Right forelimb (tissue), 1 donor: Measurements from ENCODE around the gene KCNJ6.
"Not testable (repeated sequence)": the region's sequence is repeated elsewhere in the genome, so short reads cannot be mapped to it uniquely, and the experiment has no call there.

Experiments
- DNase-seq: peaks from one replicate; pipeline ENCODE4 v3.0.0-alpha.2; 2018

Gene KCNJ6

GRCh38 chr21:37592496-37592895 lies 323.8 kb downstream of the KCNJ6 start:
- no peak for DNase-seq

GRCh38 chr21:37591994-37592393 lies 324.3 kb downstream of the KCNJ6 start:
- DNase-seq: not testable (repeated sequence)

GRCh38 chr21:37590836-37591235 lies 325.4 kb downstream of the KCNJ6 start:
- DNase-seq: not testable (repeated sequence)

- DNase-seq: not testable (repeated sequence)
Measured at GRCh38 chr21:37588644-37589043, 327.6 kb downstream of the KCNJ6 start.

GRCh38 chr21:37587635-37588177 lies 328.6 kb downstream of the KCNJ6 start:
- no peak for DNase-seq

GRCh38 chr21:37587203-37587602 lies 329.1 kb downstream of the KCNJ6 start:
- no peak for DNase-seq

- no peak for DNase-seq
Measured at GRCh38 chr21:37582590-37582989, 333.7 kb downstream of the KCNJ6 start.

- DNase-seq: no peak
Measured at GRCh38 chr21:37580666-37581065, 335.6 kb downstream of the KCNJ6 start.

- no peak for DNase-seq
Measured at GRCh38 chr21:37579356-37579755, 336.9 kb downstream of the KCNJ6 start.

GRCh38 chr21:37578471-37579126 lies 337.7 kb downstream of the KCNJ6 start:
- DNase-seq: no peak

GRCh38 chr21:37576929-37577328 lies 339.3 kb downstream of the KCNJ6 start:
- DNase-seq: not testable (repeated sequence)

- DNase-seq: no peak
Measured at GRCh38 chr21:37575580-37575979, 340.7 kb downstream of the KCNJ6 start.

- DNase-seq: no peak
Measured at GRCh38 chr21:37574751-37575150, 341.5 kb downstream of the KCNJ6 start.

- DNase-seq: no peak
Measured at GRCh38 chr21:37574316-37574715, 341.9 kb downstream of the KCNJ6 start.

GRCh38 chr21:37571442-37571841 lies 344.8 kb downstream of the KCNJ6 start:
- no peak for DNase-seq

GRCh38 chr21:37568916-37569315 lies 347.3 kb downstream of the KCNJ6 start:
- no peak for DNase-seq

GRCh38 chr21:37568415-37568814 lies 347.8 kb downstream of the KCNJ6 start:
- no peak for DNase-seq

GRCh38 chr21:37566790-37567615 lies 349.3 kb downstream of the KCNJ6 start:
- DNase-seq: no peak

- DNase-seq: no peak
Measured at GRCh38 chr21:37565530-37566223, 350.6 kb downstream of the KCNJ6 start.

- no peak for DNase-seq
Measured at GRCh38 chr21:37564924-37565529, 351.2 kb downstream of the KCNJ6 start.

GRCh38 chr21:37564341-37564923 lies 351.8 kb downstream of the KCNJ6 start:
- DNase-seq: peak; percentile 61

GRCh38 chr21:37563641-37564340 lies 352.5 kb downstream of the KCNJ6 start:
- peak; percentile 93 for DNase-seq
